NCI-H1436 (cell line): ENCODE data around the gene CD101.

ENCODE experiments used
- DNase-seq: peaks from one replicate; lab custom pipeline; 2025; lab: John Stamatoyannopoulos, UW

Gene CD101

GRCh38 chr1:117017062-117017461, 15.5 kb downstream of the CD101 start:
- no peak for DNase-seq

- DNase-seq: no peak
Measured at GRCh38 chr1:117017648-117018047, 16.1 kb downstream of the CD101 start.

- DNase-seq: no peak
Measured at GRCh38 chr1:117020526-117021156, 19.1 kb downstream of the CD101 start.

GRCh38 chr1:117022114-117022513, 20.6 kb downstream of the CD101 start:
- DNase-seq: no peak

GRCh38 chr1:117025568-117025967, 24.0 kb downstream of the CD101 start:
- no peak for DNase-seq

GRCh38 chr1:117026361-117026760, 24.8 kb downstream of the CD101 start:
- DNase-seq: no peak

GRCh38 chr1:117029685-117030084, 28.1 kb downstream of the CD101 start:
- no peak for DNase-seq

GRCh38 chr1:117030271-117030877, 28.8 kb downstream of the CD101 start:
- no peak for DNase-seq

- no peak for DNase-seq
Measured at GRCh38 chr1:117032266-117032665, 30.7 kb downstream of the CD101 start.

GRCh38 chr1:117032681-117033539, 31.4 kb downstream of the CD101 start:
- no peak for DNase-seq

- DNase-seq: no peak
Measured at GRCh38 chr1:117033772-117034171, 32.2 kb downstream of the CD101 start.

- no peak for DNase-seq
Measured at GRCh38 chr1:117034791-117035290, 33.3 kb downstream of the CD101 start.

- DNase-seq: no peak
Measured at GRCh38 chr1:117036018-117036461, 34.5 kb downstream of the CD101 start.

- DNase-seq: no peak
Measured at GRCh38 chr1:117037802-117038201, 36.2 kb downstream of the CD101 start.

- DNase-seq: no peak
Measured at GRCh38 chr1:117038236-117038635, 36.7 kb downstream of the CD101 start.

GRCh38 chr1:117044217-117044616, 42.7 kb downstream of the CD101 start:
- no peak for DNase-seq

- DNase-seq: no peak
Measured at GRCh38 chr1:117045644-117046043, 44.1 kb downstream of the CD101 start.

- no peak for DNase-seq
Measured at GRCh38 chr1:117046781-117047180, 45.2 kb downstream of the CD101 start.

- DNase-seq: no peak
Measured at GRCh38 chr1:117047271-117047670, 45.7 kb downstream of the CD101 start.

GRCh38 chr1:117049857-117050256, 48.3 kb downstream of the CD101 start:
- DNase-seq: no peak

GRCh38 chr1:117051224-117052064, 49.9 kb downstream of the CD101 start:
- DNase-seq: no peak

GRCh38 chr1:117054068-117054467, 52.5 kb downstream of the CD101 start:
- DNase-seq: no peak
